Measurements from ENCODE around the gene R3HCC1L. TPM values are rescaled to one million over a fixed set of nuclear protein-coding genes. Genes with fewer than 3 reads are reported as not detected.

R3HCC1L gene
- polyA plus RNA-seq, 2 donors = 4.9 to 7.4 TPM

DNA sequence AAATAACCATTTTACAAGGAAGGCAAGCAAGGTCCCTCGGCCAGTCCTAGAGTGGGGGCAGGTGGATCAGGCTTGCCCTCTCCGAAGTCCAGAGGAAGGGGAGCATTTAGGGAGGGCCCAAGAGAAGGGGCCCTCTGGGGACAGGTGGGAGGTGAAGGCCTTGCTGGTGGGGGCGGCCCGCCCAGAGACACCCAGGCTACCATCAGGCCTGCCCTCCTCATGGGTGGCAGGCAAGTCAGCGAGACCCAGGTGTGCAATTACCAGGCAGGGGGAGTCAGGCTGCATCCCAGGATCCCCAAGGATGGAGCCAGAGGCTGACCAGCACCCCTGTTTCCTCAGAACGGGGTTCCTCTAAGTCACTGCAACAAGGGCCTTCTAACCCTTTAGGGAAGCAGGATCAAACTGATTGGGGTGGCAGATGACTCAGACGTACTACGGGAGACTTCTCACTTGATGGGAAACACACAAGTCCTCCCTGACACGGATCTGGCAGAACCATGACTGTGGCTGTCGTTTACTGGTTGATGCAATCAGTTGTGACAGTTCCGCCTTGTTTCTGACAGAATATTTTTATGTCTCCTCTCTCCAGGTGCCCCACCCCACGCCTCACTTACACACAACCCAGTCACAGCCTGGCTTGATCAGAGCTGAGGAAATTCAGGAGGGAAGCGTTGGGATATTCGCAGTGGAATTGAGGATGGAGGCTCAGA, 125.3 kb downstream of the R3HCC1L start:
- no peak overlapping the region for H3K27ac ChIP-seq (ENCODE audit: low read depth in 2 of 2, low read length in 1 of 2)
- H3K27me3 ChIP-seq (ENCODE audit: control insufficient read depth in 1 of 2, insufficient read depth in 2 of 2, low read length in 2 of 2) = no peaks in the 10 kb centered on the region
- H3K9me3 ChIP-seq (ENCODE audit: control insufficient read depth in 2 of 2, insufficient read depth in 1 of 2, low read depth in 1 of 2, low read length in 1 of 2) = no peaks in the 10 kb centered on the region
- H3K4me3 ChIP-seq (ENCODE audit: low read depth in 1 of 2, low read length in 2 of 2) = no peak overlapping the region
- H3K4me1 ChIP-seq (ENCODE audit: control insufficient read depth in 2 of 2, insufficient read depth in 2 of 2, low read length in 1 of 2) = no peaks in the 10 kb centered on the region
- 67 to 71% methylated on average over 13 to 14 of the region's 14 CpGs for WGBS, 2 donors
- H3K36me3 ChIP-seq (ENCODE audit: control insufficient read depth in 2 of 2, insufficient read depth in 2 of 2, low read length in 1 of 2) = peaks cover 0 to 3% of the 10 kb centered on the region in 2 donors

DNA sequence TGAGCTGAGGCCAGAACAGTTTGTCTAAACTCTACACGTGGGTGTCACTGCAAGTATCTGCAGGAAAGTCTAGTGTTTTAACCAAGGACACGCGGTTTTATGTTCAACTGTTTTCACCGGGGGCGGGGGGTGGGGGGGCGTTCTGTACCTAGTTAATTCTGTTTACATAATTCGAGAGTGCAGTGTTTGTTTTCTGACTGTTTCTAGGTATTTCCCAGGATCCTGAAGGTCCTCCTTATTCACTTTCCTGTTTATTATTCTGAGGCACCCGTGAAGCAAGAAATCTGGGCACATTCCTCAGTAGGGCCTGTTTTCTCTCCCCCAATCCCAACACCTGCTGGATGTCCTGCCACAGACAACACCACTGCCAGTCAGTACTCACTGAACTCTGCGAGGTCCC, 125.9 kb downstream of the R3HCC1L start:
- H3K36me3 ChIP-seq (ENCODE audit: control insufficient read depth in 2 of 2, insufficient read depth in 2 of 2, low read length in 1 of 2) = peaks cover 0 to 3% of the 10 kb centered on the region in 2 donors
- H3K9me3 ChIP-seq (ENCODE audit: control insufficient read depth in 2 of 2, insufficient read depth in 1 of 2, low read depth in 1 of 2, low read length in 1 of 2) = no peaks in the 10 kb centered on the region
- H3K27ac ChIP-seq (ENCODE audit: low read depth in 2 of 2, low read length in 1 of 2) = no peak overlapping the region
- H3K4me3 ChIP-seq (ENCODE audit: low read depth in 1 of 2, low read length in 2 of 2) = no peak overlapping the region
- no peaks in the 10 kb centered on the region for H3K27me3 ChIP-seq (ENCODE audit: control insufficient read depth in 1 of 2, insufficient read depth in 2 of 2, low read length in 2 of 2)
- no peaks in the 10 kb centered on the region for H3K4me1 ChIP-seq (ENCODE audit: control insufficient read depth in 2 of 2, insufficient read depth in 2 of 2, low read length in 1 of 2)
- WGBS, 2 donors = 35% methylated on average over 9 of the region's 9 CpGs

DNA sequence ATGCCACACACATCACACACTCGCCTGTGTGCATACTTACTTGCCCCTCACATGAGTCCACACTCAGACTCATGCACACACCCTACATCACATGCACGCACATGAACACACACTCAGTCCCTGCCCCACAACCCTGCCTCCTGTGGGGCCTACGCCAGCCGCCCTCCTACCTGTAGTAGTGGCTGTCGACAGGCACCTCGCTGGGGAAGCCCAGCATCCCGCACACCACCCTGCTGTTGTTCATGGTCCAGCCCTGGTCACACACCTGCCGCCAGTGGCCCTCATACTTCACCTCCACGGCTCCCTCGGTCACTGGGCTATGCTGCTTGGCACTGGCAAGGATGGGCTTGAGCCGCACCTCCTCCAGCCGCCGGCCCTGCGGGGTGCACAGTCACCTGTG, 126.3 kb downstream of the R3HCC1L start:
- no peak overlapping the region for H3K4me3 ChIP-seq (ENCODE audit: low read depth in 1 of 2, low read length in 2 of 2)
- no peak overlapping the region for H3K27ac ChIP-seq (ENCODE audit: low read depth in 2 of 2, low read length in 1 of 2)
- no peaks in the 10 kb centered on the region for H3K36me3 ChIP-seq (ENCODE audit: control insufficient read depth in 2 of 2, insufficient read depth in 2 of 2, low read length in 1 of 2)
- H3K9me3 ChIP-seq (ENCODE audit: control insufficient read depth in 2 of 2, insufficient read depth in 1 of 2, low read depth in 1 of 2, low read length in 1 of 2) = no peaks in the 10 kb centered on the region
- 87% methylated on average over 14 of the region's 14 CpGs for WGBS, 2 donors
- H3K27me3 ChIP-seq (ENCODE audit: control insufficient read depth in 1 of 2, insufficient read depth in 2 of 2, low read length in 2 of 2) = no peaks in the 10 kb centered on the region
- H3K4me1 ChIP-seq (ENCODE audit: control insufficient read depth in 2 of 2, insufficient read depth in 2 of 2, low read length in 1 of 2) = peaks cover 0 to 2% of the 10 kb centered on the region in 2 donors

DNA sequence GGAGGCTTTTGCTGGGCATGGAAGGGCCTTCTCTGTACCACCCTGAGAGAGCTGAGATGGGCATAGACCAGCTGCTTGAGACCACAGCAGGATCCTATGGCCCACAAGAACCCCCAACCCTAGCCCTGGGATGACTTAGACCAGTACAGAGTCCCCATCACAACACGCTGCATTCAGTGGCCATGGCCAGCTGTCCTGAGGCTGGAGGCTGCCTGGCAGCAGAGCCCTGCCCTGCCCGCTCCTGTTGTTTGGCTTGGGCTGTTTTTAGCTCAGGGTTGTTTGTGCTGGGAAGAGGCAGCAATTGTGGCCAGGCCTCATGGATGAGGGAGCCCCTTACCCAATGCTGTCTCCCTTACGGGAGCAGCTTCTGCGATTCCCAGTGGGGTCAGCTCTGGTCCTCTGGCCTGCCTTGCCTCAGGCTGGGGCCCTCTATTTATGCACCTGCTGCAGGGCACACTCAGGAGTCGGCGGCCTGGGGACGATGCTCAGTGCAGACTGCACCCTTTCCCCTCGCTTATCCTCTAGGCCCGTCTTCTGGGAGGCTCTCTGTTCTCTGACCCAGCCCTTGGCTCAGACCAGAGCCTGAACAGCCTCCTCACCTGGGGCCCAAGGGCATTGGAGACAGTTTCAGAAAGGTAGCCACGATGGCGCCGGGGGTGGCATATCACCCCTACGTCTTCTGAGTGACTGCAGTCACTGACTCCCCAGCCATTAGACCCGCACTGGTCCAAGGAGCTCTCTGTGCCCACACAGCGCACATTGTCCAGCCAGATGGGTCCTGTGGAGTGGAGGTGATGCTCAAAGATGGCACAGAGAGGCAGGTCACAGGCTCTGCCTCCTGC, 127.2 kb downstream of the R3HCC1L start:
- Histone ChIP-seq H3K9me3 (ENCODE audit: control insufficient read depth in 2 of 2, insufficient read depth in 1 of 2, low read depth in 1 of 2, low read length in 1 of 2) (no peaks in the 10 kb centered on the region), H3K4me1 (ENCODE audit: control insufficient read depth in 2 of 2, insufficient read depth in 2 of 2, low read length in 1 of 2) (peaks cover 0 to 4% of the 10 kb centered on the region in 2 donors), H3K36me3 (ENCODE audit: control insufficient read depth in 2 of 2, insufficient read depth in 2 of 2, low read length in 1 of 2) (no peaks in the 10 kb centered on the region), H3K4me3 (ENCODE audit: low read depth in 1 of 2, low read length in 2 of 2) (no peak overlapping the region), H3K27me3 (ENCODE audit: control insufficient read depth in 1 of 2, insufficient read depth in 2 of 2, low read length in 2 of 2) (no peaks in the 10 kb centered on the region), H3K27ac (ENCODE audit: low read depth in 2 of 2, low read length in 1 of 2) (no peak overlapping the region)
- 85 to 87% methylated on average over 15 of the region's 15 CpGs for WGBS, 2 donors

DNA sequence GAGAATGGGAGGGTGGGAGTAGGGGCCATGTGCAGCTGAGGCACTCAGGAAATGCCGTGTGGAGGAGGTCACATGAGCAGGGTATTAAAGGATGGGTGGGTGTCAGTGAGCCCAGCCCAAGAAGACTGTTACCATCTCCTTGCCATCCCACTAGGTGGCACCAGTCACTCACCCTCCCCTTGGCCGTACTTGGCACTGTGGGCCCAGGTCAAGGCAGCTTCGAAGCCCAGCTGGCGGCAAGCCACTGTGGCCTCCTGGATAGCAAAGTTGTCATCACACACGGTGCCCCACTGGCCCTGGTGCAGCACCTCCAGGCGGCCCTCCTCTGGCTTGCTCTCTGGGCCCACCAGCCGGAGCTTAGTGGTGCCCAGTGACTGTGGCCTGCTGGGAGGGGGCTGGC, 128.1 kb downstream of the R3HCC1L start:
- Histone ChIP-seq H3K36me3 (ENCODE audit: control insufficient read depth in 2 of 2, insufficient read depth in 2 of 2, low read length in 1 of 2) (no peaks in the 10 kb centered on the region), H3K27ac (ENCODE audit: low read depth in 2 of 2, low read length in 1 of 2) (no peak overlapping the region), H3K9me3 (ENCODE audit: control insufficient read depth in 2 of 2, insufficient read depth in 1 of 2, low read depth in 1 of 2, low read length in 1 of 2) (no peaks in the 10 kb centered on the region), H3K27me3 (ENCODE audit: control insufficient read depth in 1 of 2, insufficient read depth in 2 of 2, low read length in 2 of 2) (no peaks in the 10 kb centered on the region), H3K4me3 (ENCODE audit: low read depth in 1 of 2, low read length in 2 of 2) (no peak overlapping the region), H3K4me1 (ENCODE audit: control insufficient read depth in 2 of 2, insufficient read depth in 2 of 2, low read length in 1 of 2) (peaks cover 0 to 4% of the 10 kb centered on the region in 2 donors)
- 68 to 73% methylated on average over 7 of the region's 7 CpGs for WGBS, 2 donors

DNA sequence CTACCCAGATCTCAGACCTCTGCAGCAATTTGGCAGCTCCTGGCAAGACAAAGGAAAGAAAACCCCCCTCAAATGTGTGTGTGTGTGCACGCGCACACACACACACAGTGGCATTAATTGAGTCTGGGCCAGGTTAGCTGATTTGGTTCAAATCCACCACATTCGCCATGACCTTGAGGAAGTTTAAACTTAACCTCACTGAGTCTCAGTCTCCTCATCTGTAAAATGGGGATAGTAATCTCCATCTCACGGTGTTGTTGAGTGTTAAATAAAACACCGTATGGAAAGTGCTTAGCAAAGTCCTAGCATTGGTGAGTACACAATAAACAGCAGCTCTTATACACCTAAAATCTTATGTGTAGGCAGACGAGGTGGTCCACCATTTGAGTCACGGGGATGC, 128.6 kb downstream of the R3HCC1L start:
- H3K36me3 ChIP-seq (ENCODE audit: control insufficient read depth in 2 of 2, insufficient read depth in 2 of 2, low read length in 1 of 2) = no peaks in the 10 kb centered on the region
- H3K4me3 ChIP-seq (ENCODE audit: low read depth in 1 of 2, low read length in 2 of 2) = no peak overlapping the region
- no peaks in the 10 kb centered on the region for H3K27me3 ChIP-seq (ENCODE audit: control insufficient read depth in 1 of 2, insufficient read depth in 2 of 2, low read length in 2 of 2)
- no peaks in the 10 kb centered on the region for H3K9me3 ChIP-seq (ENCODE audit: control insufficient read depth in 2 of 2, insufficient read depth in 1 of 2, low read depth in 1 of 2, low read length in 1 of 2)
- peaks cover 0 to 7% of the 10 kb centered on the region in 2 donors for H3K4me1 ChIP-seq (ENCODE audit: control insufficient read depth in 2 of 2, insufficient read depth in 2 of 2, low read length in 1 of 2)
- WGBS, 2 donors = 92 to 95% methylated on average over 7 of the region's 7 CpGs
- H3K27ac ChIP-seq (ENCODE audit: low read depth in 2 of 2, low read length in 1 of 2) = no peak overlapping the region

DNA sequence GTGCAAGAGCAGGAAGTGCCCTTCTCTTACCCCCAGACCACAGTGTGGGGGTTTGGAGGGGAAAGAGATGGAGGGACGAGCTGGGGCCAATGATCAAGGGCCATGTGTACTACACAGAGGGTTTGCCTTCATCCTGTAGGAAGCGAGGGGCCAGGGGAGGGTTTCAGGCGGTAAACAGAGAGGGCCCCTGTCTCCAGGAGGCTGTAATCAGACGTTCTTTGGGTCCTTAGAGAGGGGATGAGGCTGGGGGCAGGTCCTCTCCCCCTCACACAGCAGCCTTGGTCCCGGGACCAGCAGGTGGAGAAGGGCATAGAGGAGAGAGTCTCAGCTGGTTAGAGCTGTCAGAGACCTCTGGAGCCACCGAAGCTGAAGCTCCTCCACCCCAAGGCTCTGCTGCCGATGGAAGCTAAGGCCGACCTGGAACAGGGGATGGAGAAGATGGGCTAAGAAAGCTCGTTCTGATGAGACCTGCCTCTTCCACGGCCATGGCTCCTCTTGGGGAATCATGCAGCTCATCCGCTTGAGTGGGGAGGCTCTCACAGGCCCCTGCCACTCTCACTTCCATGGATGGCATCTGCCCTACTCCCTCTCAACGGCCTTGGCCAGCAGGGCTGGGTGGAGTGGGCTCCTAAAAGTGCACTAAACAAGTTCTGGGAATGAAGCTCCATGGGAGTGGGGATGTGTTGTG, 130.1 kb downstream of the R3HCC1L start:
- Histone ChIP-seq H3K9me3 (ENCODE audit: control insufficient read depth in 2 of 2, insufficient read depth in 1 of 2, low read depth in 1 of 2, low read length in 1 of 2) (no peaks in the 10 kb centered on the region), H3K4me3 (ENCODE audit: low read depth in 1 of 2, low read length in 2 of 2) (no peak overlapping the region), H3K36me3 (ENCODE audit: control insufficient read depth in 2 of 2, insufficient read depth in 2 of 2, low read length in 1 of 2) (no peaks in the 10 kb centered on the region), H3K27me3 (ENCODE audit: control insufficient read depth in 1 of 2, insufficient read depth in 2 of 2, low read length in 2 of 2) (no peaks in the 10 kb centered on the region), H3K27ac (ENCODE audit: low read depth in 2 of 2, low read length in 1 of 2) (no peak overlapping the region), H3K4me1 (ENCODE audit: control insufficient read depth in 2 of 2, insufficient read depth in 2 of 2, low read length in 1 of 2) (peaks cover 1 to 13% of the 10 kb centered on the region in 2 donors)
- WGBS, 2 donors = 81 to 84% methylated on average over 12 of the region's 12 CpGs

DNA sequence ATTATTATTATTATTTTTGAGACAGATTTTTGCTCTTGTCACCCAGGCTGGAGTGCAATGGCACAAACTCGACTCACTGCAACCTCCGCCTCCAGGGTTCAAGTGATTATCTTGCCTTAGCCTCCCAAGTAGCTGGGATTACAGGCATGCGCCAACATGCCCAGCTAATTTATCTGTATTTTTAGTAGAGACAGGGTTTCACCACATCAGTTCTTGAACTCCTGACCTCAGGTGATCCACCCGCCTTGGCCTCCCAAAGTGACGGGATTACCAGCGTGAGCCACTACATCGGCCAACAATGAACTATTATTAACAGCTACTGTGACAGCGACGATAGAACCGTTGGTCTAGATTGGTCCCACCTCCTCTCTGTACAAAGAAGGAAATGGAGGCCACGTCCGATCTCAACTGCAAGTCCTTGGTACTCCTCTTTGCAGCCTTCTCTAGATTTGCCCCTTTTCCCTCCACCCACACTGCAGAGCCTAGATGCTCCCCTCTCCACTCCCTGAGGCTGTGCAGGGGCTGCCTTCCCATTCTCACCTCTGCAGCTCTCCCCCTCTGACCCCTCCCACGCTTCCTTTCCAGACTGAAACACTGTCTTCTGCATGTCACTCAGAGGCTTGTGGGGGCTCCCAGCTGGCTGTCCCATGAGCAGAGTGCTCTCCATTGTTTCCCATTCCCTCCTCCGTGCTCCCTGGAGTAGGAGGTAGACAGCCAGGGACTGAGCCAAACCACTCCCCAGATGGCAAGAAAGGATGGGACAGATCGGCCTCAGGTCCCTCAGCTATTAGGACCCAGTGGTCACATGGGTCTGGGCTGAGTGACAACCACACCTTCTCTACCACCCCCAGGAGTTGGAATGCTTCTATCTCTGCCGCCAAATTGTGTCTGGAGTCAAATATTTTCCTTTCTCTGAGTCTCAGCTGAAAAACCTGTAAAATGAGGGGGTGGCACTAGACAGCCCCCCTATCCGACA, 131.2 kb downstream of the R3HCC1L start:
- no peaks in the 10 kb centered on the region for H3K36me3 ChIP-seq (ENCODE audit: control insufficient read depth in 2 of 2, insufficient read depth in 2 of 2, low read length in 1 of 2)
- H3K4me3 ChIP-seq (ENCODE audit: low read depth in 1 of 2, low read length in 2 of 2) = no peak overlapping the region
- H3K9me3 ChIP-seq (ENCODE audit: control insufficient read depth in 2 of 2, insufficient read depth in 1 of 2, low read depth in 1 of 2, low read length in 1 of 2) = no peaks in the 10 kb centered on the region
- peaks cover 3 to 14% of the 10 kb centered on the region in 2 donors for H3K4me1 ChIP-seq (ENCODE audit: control insufficient read depth in 2 of 2, insufficient read depth in 2 of 2, low read length in 1 of 2)
- WGBS, 2 donors = 51 to 68% methylated on average over 17 of the region's 17 CpGs
- H3K27me3 ChIP-seq (ENCODE audit: control insufficient read depth in 1 of 2, insufficient read depth in 2 of 2, low read length in 2 of 2) = no peaks in the 10 kb centered on the region
- H3K27ac ChIP-seq (ENCODE audit: low read depth in 2 of 2, low read length in 1 of 2) = no peak overlapping the region

DNA sequence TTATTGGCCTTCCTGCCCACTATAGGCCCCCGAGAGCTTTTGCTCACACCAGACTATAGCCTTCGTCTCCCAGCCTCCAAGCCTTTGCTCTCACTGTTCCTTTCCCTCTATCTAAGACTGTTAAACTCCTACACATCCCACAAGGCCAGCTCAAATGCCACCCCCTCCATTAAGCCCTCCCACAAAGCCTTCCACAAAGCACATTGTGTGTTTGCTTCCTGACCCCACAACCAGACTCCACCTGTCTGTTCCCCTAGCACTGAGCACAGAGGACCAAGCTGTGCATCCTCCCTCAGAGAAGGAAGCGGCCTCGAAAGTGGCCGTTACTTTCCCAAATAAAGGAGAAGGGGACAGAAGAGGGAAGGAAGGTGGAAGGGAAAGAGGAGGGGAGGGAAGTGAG, 132.2 kb downstream of the R3HCC1L start:
- Histone ChIP-seq H3K27ac (ENCODE audit: low read depth in 2 of 2, low read length in 1 of 2) (no peak overlapping the region), H3K27me3 (ENCODE audit: control insufficient read depth in 1 of 2, insufficient read depth in 2 of 2, low read length in 2 of 2) (no peaks in the 10 kb centered on the region), H3K36me3 (ENCODE audit: control insufficient read depth in 2 of 2, insufficient read depth in 2 of 2, low read length in 1 of 2) (no peaks in the 10 kb centered on the region), H3K4me3 (ENCODE audit: low read depth in 1 of 2, low read length in 2 of 2) (no peak overlapping the region), H3K4me1 (ENCODE audit: control insufficient read depth in 2 of 2, insufficient read depth in 2 of 2, low read length in 1 of 2) (peaks cover 3 to 14% of the 10 kb centered on the region in 2 donors), H3K9me3 (ENCODE audit: control insufficient read depth in 2 of 2, insufficient read depth in 1 of 2, low read depth in 1 of 2, low read length in 1 of 2) (no peaks in the 10 kb centered on the region)
- WGBS, 2 donors = 82 to 90% methylated on average over 5 of the region's 5 CpGs
